ENCODE results near the gene UBE2D4.
A peak's percentile ranks its signal among the peaks of the same experiment; 100 is the strongest.
"Not testable (repeated sequence)": the region's sequence is repeated elsewhere in the genome, so short reads cannot be mapped to it uniquely, and the experiment has no call there.

The UBE2D4 gene

DNA sequence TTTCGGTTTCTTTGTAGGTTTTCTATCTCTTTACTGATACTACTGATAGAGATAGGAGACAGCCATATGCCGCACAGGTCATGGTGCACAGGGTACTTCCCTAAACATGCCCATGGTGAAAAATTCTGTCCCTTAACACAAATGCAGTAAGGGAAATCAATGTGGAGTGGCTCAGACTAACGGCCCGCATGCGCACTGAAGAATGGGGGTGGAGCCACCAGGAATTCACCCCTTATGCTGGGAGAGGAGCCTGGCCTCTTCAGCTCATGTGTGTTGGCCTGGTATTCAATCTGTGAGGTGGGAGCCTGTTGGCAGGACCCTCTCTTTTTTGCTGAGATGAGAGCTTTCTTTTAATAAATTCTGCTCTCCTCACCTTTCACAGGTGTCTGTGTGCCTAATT, 11.4 kb upstream of the UBE2D4 start:
- no peak for DNase-seq (ENCODE audit: low spot score)

DNA sequence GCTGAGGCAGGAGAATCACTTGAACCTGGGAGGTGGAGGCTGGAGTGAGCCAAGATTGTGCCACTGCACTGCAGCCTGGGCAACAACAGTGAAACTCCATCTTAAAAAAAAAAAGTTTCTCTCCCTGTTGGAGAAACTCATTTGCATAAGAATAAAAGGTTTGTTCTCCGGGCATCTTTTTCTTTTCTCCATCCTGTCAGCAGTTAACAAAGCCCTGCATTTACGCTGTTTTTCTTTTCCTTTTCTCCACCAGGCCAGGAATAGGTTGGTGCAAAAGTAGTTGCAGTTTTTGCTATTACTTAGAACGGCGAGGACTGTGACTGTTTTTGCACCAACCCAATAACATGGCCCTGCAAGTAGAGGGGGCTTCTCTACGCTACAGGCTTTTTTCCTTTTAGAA, 10.3 kb upstream of the UBE2D4 start:
- DNase-seq (ENCODE audit: low spot score) = no peak

DNA sequence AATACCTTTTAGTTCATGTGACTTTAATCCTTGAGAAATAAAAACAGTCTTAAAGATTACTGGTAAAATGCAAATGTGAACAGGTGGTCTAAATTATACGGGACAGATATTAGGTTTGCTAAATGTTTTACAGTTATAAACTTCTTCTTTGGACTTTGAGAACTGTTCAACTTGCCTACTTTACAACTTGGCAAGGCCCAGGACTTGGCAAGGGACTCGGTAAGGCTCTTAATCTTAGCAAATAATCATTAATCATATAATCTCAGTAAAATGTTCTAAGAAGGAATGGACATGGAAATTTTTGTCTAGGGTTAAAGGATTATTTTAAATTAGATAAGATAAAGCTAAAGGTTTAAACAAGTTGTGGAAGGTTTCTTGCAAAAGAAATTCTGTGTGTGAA, 4.8 kb upstream of the UBE2D4 start:
- DNase-seq (ENCODE audit: low spot score) = no peak

DNA sequence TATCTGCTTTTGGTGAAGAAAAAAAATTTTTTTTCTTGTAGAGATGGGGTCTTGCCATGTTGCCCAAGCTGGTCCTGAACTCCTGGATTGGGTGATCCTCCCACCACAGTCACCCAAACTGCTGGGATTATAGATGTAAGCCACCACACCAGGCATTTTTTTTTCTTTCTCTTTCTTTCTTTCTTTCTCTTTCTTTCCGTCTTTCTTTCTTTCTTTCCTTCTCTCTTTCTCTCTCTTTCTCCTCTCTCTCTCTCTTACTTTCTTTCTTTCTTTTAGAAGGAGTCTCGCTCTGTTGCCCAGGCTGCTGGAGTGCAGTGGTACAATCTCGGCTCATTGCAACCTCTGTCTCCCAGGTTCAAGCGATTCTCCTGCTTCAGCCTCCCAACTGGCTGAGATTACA, 3.5 kb upstream of the UBE2D4 start:
- DNase-seq (ENCODE audit: low spot score) = no peak

DNA sequence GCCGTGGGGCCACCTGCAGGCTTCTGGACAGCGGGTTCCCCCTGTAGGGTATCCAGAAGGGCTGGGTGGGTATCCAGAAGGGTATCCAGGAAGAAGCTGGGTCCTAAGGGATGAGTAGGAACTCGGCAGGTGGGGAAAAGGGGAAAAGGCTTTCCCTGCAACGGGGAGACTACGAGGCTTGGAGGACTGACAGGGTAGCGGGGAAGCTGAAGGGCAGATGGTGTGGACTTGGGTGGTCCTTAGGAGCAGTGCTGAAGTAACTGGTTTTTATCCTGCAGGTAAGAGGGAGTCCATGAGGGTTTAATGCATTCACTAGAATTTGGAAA, 525 bp downstream of the UBE2D4 start:
- no peak for DNase-seq (ENCODE audit: low spot score)

DNA sequence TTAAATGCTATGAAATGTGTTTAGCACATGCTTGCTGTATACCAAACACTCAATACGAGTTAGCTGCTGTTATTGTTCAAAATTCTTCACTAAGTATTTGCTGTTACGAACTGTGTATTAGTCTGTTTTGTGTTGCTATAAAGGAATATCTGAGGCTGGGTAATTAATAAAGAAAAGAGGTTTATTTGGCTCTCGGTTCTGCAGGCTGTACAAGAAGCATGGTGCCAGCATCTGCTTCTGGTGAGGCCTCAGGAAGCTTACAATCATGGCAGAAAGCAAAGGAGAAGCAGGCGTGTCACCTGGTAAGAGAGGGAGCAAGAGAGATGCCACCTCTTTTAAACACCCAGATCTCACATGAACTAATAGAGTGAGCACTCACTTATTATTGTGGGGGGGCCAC, 1.6 kb downstream of the UBE2D4 start:
- DNase-seq (ENCODE audit: low spot score) = no peak

DNA sequence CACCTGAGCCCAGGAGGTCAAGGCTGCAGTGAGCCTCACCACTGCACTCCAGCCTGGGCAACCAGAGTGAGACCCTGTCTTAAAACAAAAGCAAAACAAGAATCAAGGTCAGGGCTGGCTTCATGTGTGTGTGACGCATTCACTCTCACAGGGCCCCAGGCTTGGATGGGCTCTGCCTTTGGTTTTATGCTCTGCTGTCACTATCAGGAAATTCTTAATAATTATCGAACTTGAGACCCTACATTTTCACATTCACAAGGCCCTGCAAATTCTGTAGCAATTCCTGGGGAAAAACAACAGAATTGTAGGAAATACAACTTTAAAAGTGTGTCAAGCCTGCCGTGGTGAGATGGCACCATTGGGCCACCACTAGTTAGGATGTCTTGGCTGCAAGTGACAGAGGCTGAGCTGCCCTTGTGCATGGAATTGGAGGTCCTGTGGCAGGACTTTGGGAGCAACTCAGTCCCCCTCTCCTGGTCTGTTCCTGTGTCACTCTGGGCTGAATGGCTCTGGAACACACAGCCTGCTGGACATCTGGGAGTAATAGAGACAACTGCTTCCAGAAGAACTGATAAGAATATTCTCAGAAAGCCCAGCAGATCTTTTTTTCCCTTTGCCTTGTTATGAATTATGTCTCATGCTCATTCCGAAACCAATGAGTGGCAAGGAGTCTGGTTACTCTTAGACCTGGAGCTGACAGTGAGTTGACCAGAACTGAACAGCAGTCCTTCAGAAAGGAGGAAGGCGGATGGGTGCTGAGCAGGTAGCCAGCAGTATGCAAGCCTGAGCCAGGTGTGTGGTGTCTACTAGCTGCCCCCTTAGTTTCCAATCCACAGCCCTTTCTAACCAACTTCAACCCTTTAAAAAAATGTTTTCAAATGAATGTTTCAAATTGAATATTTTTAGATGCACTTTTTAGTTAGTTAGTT, 3.6 kb downstream of the UBE2D4 start:
- DNase-seq (ENCODE audit: low spot score) = no peak

DNA sequence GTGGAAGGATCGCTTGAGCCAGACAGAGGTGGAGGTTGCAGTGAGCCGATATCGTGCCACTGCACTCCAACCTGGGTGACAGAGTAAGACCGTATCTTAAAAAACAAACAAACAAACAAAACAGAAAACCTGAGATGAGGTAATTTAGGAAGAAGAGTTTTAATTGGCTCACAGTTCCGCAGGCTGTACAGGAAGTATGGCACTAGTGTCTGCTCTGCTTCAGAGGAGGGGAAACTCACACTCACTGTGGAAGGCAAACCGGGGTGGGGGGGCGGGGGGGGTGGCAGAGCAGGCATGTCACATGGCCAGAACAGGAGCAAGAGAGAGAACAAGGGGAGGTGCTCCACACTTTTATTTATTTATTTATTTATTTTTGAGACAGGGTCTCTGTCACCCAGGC, 5.1 kb downstream of the UBE2D4 start:
- DNase-seq (ENCODE audit: low spot score) = no peak

DNA sequence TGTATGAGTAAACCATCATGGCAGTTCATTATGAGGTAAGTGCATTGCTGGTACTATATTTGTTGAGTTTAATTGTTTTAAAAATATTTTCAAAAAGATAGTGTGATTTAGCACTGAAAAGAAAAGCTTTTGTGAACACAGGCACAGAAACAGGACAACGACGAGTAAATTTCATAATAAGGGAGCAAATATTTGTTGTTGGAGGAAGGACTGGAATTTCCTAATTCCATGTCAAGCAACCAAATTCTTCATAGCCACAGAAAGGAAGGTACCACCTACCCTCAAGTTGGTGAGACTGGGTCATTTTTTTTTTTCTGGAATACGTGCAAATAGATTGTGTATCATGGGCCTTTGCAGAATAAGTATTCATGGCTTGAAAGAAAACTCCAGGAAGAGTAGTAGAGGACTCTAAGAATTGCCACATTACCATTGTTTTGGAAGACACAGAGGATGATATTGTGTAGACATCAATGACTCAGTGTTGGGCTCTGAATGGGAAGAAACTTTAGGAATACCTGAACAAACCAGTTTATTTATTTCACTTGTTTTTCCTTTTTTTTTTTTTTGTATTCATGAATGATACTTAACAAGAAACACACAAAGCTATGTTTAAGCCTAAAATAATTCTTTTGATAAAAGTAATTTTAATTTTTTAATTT, 7.8 kb downstream of the UBE2D4 start:
- no peak for DNase-seq (ENCODE audit: low spot score)

DNA sequence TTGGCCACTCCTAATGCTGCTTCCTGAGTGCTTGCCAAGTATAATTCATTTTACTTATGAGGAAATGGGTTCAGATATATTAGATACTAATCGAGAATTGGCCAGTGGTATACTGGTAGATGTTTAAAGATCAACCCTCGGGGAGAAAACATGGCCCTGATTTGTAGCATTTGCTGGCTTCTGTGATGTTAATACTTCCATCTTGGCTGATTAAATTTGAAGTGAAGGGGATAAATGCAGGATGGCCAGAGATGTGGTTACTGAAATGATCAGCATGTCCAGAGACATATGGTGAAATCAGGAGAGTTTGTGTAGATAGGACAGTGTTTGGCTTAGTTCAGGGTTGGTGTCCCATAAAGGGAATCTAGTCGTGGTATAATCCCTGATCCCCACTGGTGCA, 11.2 kb downstream of the UBE2D4 start:
- DNase-seq (ENCODE audit: low spot score) = no peak

DNA sequence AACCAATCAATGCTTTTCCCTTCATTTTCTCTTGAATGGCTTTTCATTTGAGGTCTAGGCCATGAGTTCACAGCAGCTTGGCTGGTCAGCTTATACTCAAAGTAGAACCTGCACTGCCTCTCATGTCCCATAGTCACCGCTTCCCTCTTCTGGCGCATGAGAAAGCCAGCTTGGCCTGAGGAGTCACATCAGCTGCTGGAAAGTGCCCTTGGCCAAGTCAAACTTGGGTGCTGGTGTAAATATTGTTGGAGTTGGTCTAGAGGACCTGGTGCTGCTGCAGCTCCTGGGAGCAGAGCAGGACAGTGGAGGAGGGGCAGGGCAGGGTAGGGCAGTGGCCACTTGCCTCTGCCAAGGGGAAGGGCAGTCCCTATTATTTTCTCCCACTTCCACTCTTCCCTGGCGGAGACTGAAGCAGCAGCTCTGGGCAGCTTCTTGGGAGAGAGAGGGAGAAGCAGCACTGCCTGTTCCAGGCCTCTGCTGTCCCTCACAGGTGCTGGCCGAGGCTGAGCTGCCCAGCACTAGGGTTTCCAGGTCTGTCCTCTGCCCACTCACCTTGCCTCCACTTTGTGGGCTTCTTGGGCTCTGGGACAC, 12.8 kb downstream of the UBE2D4 start:
- no peak for DNase-seq (ENCODE audit: low spot score)

DNA sequence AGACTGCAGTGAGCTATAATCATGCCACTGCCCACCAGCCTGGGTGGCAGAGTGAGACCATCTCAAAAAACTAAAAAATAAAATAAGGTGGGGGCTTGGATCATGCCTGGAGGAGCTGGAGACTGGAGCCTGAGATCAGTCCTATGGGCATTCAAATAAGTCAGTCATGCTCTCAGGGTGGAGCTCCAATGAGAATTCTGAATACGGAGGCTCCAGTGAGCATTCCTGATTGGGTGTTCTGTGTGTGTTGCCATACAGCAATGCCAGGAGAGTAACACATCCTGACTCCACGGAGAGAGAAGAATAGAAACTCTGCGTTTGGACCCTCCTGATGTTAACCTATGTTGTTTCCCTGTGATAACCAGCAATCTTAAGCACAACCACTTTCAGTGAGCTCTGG, 16.0 kb downstream of the UBE2D4 start:
- no peak for DNase-seq (ENCODE audit: low spot score)

DNA sequence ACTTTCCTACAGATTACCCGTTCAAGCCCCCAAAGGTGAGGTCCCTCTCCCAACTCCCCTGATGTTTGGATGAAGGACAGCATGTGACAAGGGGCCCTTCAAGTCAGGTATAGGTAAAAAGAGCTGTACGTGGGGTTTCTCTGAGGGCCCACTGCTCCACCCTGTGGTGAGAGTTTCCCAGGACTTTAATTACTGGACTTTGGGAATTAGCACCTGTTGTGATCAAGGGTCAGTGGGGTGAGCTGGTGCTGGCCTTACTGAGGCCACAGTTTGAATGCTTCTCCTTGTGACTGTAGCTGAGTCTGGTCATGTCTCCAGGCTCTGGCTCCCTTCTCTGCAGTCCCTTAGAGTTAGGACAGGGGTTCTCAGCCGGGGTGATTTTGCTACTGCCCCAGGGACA, 16.8 kb downstream of the UBE2D4 start:
- DNase-seq (ENCODE audit: low spot score) = no peak

DNA sequence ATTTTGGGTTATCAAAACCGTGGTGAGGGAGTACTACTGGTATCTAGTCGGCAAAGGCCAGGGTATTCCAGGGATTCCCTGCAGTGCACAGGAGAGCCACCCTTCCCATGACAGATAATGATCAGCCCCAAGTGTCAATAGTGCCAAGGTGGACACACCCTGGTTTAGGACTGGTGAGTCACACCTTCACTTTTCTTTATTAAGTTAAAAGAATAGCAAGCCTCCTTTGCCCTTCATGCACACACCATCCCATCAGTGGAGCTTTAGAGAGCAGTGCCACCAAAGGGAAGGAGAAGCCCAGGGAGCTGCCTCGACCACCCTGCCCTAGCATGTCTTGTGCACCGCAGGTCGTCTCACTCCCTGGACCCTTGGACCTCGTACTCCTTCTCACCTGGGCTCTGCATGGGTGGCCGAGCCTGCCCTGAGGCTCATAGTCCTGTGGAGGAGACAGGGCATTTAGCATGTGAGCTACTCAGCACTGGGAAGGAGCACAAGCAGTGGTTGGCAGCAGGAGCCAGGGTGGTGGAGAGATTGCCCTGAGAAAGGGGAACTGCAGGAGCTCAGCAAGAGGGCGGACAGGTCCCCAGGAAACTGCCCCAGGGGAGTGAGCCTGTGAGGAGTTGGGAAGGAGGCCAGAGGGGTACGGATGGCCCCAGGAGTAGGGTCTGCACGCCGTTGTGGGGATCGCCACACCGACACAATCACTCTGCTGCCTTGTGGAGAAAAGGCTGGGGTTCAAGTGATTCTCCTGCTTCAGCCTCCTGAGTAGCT, 17.4 kb downstream of the UBE2D4 start:
- peak; percentile 56 for DNase-seq (ENCODE audit: low spot score)

DNA sequence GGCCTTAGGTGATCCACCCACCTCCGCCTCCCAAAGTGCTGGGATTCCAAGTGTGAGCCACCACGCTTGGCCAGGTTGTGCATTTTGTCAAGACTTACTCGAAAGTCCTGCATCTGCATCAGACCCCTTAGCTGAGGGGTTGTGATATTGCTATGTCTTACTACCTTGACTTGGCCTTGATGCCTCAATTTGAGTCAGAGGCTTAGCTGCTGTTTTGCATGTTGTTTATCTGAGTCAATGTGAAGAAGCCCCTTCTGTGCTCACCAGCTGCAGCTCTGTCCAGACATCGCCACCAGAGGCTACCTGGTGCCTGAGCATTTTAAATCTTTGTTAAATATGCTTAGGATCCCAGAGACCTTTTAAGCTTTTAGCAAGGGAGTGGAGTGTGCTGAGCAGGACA, 18.1 kb downstream of the UBE2D4 start:
- DNase-seq (ENCODE audit: low spot score) = no peak

DNA sequence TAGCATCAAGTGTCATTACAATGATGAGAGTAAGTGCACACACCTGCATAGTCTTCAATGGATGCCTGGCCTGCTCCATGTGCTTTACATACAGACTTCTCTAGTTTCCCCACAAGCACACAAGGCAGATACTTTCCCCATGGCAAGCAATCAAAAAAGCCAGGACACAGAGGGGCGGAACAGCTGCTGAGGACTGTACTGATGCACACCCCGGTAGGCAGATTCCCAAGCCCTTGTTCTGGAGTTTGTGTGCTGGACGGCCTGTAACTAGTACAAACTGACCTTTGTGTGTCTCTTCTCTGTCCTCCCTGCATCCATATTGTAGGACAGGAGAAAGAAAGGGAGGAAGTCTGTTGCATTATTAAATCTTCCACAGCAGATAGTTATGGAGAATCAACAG, 25.8 kb downstream of the UBE2D4 start:
- no peak for DNase-seq (ENCODE audit: low spot score)

DNA sequence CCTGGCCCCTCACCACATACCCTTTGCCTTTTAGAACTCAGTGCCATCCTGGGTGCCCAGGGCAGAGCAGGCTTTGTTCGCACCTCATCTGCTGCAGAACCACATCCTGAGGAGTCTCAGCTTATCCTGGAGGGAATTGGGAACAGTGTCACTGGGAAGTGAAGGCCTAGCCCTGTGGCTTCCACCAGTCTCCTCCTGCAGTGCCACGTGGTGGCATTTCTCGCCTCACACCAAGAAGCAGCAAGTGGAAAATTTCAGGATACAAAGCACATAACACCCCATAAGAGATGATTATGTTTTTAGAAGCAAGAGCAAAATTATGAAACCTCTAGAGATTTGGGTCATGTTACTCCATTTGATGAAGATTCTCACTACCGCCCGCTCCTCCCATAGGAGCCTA, 26.8 kb downstream of the UBE2D4 start:
- no peak for DNase-seq (ENCODE audit: low spot score)

DNA sequence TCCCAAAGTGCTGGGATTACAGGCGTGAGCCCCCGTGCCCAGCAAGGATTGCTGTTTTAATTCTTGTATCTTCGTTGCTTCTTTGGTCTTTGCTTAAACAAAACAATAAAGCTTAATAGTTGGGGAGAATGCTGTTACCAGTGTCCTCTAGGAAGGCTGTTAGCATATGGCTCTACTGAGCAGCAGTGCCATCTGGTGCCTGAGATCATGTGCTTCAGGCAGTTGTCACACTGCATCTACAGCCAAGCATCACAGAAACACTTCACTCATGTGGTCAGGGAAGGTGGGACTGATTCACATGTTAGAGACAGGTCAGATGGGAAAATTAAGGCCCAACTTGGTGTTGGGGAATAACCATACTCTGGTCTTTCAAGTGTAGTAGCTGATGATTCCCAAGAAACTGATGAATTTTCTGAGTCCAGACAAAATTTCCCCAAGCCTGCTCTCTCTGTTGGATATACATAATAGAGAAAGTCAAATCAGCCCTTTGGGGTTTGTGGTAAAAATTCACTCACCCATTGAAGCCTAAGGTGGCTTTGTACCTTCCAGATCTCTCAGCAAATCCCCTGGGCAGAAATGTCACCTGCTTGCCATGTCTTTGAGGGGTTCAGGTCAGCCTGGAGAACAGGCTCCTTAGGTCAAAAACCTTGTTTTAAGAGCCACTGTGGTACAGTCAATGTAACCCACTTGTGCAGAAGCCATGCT, 28.4 kb downstream of the UBE2D4 start:
- peak; percentile 32 for DNase-seq (ENCODE audit: low spot score)

DNA sequence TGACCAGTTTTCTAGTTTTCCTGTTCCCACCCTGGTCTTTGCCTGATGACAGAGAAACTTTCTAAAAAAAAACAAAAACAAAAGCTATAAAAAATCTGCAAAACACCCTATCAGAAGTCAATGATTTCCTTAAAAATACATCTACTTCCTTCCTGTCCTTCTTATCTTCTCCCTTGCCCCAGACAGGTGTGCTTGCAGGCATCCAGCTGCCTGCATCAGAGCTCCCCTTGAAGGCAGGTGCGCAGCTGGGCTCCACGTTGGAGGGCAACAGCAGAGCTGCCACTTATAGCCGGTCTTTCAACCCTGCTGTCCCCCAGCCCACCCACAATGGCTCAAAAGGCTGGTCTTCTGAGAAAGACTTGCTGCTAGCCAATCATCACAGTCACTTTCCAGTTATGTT, 29.8 kb downstream of the UBE2D4 start:
- no peak for DNase-seq (ENCODE audit: low spot score)

DNA sequence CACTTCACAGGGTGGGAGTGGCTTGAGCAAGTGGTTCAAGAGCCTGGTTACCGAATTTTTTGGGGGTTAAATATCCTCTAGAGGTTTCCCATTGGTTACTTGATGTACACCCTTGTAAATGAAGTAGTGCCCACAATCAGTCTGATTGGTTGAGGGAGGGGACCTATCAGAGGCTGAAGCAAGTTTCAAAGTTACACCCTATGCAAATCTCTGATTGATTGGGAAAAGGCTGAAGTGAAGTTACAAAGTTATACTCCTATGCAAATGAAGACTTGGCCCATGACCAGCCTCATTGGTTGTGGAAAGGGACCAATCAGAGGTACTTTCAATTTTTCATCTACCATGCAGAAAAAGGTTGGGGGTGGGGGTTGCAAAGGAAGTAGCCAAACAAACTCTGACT, 34.7 kb downstream of the UBE2D4 start:
- no peak for DNase-seq (ENCODE audit: low spot score)

DNA sequence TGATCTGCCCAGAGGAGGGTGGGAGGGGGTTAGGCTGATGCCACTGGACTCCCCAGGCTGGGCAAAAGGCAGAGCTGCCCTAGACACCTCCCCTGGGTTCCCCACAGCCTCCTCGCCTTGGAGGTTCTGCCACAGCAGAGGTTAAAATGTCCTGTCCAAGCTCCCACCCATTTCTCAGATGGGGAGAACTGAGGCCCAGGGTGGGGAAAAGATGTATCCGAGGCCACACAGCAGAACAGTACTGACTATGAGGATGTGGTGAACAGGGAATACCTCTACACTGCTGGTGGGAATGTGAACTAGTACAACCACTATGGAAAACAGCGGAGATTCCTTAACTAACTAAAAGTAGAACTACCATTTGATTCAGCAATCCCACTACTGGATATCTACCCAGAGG, 40.2 kb downstream of the UBE2D4 start:
- not testable (repeated sequence) for DNase-seq (ENCODE audit: low spot score)

Measured in LoVo (cell line).